HepG2 (cell line): ENCODE data around the gene CLEC19A. TPM values are rescaled to one million over a fixed set of nuclear protein-coding genes. Genes with fewer than 3 reads are reported as not detected.

Experiments used
- ATAC-seq: fragments of 200-7000 bp; cut with Tn5 transposase; 3 replicates; pipeline ENCODE4 v1.9.1; 2020; ENCODE audit warnings: mild to moderate bottlenecking, moderate library complexity
- BruUV-seq: library from RNA; stranded (reverse); fragments of 400-500 nt; replicated peaks from 2 replicates; lab custom pipeline; 2021; lab: Mats Ljungman, UMichigan
- CTCF ChIA-PET: fragments of 300-600 bp; formaldehyde crosslinking; extraction: SDS; loops from one replicate; lab custom pipeline; 2021; ENCODE audit warnings: low total read pairs, inconsistent platforms, low intra/inter-chr PET ratio; lab: Yijun Ruan, JAX
- POLR2A ChIA-PET: fragments of 350-600 bp; sonication (Branson Sonifier 250); formaldehyde crosslinking; loops from one replicate; lab custom pipeline; 2020; ENCODE audit warnings: antibody characterized with exemption, inconsistent platforms; lab: Yijun Ruan, JAX
- DNase-seq: peaks from one replicate; pipeline ENCODE4 v3.0.0-alpha.2; 2015; ENCODE audit warnings: low spot score
- FAIRE-seq: peaks from 3 replicates; lab custom pipeline; 2011; peaks lifted over from hg19 to GRCh38; lab: Jason Lieb, UNC
- H2AFZ ChIP-seq: one replicate; pipeline ENCODE4 v1.6.1; 2011; ENCODE audit warnings: low read length, inconsistent platforms
- H3K27ac ChIP-seq: fragments of 300-600 bp; 3 replicates; pipeline ENCODE4 v1.8.0; 2011; ENCODE audit warnings: mixed run types, mild to moderate bottlenecking, mixed read lengths, low read length, inconsistent platforms; ENCODE audit not compliant: insufficient read depth; ENCODE audit errors: extremely low read length
- H3K27me3 ChIP-seq, 2 experiments: fragments of 200-600 bp in 1 of 2; 2 replicates in 1 of 2; 3 replicates in 1 of 2; pipeline versions ENCODE4 v1.6.0 to v1.8.0; 2011; ENCODE audit warnings: low read length in 2 of 2, mild to moderate bottlenecking in 2 of 2, moderate library complexity in 2 of 2, inconsistent platforms in 1 of 2; ENCODE audit not compliant: insufficient read depth in 2 of 2, control insufficient read depth in 1 of 2
- H3K36me3 ChIP-seq, 2 experiments: fragments of 200-600 bp in 1 of 2; replicated peaks in 1 of 2; 2 replicates in 1 of 2; 3 replicates in 1 of 2; pipeline versions ENCODE4 v1.5.1 to v1.8.0; 2011; ENCODE audit warnings: low read length in 2 of 2, inconsistent platforms in 1 of 2; ENCODE audit not compliant: insufficient read depth in 2 of 2, control insufficient read depth in 1 of 2
- H3K4me1 ChIP-seq: 2 replicates; pipeline ENCODE4 v1.5.1; 2012; ENCODE audit warnings: low read length, inconsistent platforms; ENCODE audit not compliant: insufficient read depth
- H3K4me2 ChIP-seq: 2 replicates; pipeline ENCODE4 v1.6.0; 2011; ENCODE audit warnings: low read depth, low read length, inconsistent platforms
- H3K4me3 ChIP-seq, 3 experiments: fragments of 200-600 bp in 1 of 3; sonication (generic), shearing (Covaris generic) in 1 of 3; replicated peaks in 1 of 3; 2 replicates each; pipeline ENCODE4 v1.5.1; 2011 to 2016; ENCODE audit warnings: low read length in 3 of 3, inconsistent platforms in 2 of 3, low read depth in 2 of 3, mild to moderate bottlenecking in 2 of 3, control low read depth in 1 of 3, mixed read lengths in 1 of 3; ENCODE audit not compliant: insufficient read depth in 1 of 3
- H3K79me2 ChIP-seq: one replicate; pipeline ENCODE4 v1.6.1; 2011; ENCODE audit warnings: low read length, inconsistent platforms; ENCODE audit not compliant: insufficient read depth
- H3K9ac ChIP-seq: 2 replicates; pipeline ENCODE4 v1.6.0; 2011; ENCODE audit warnings: mild to moderate bottlenecking, low read depth, low read length, inconsistent platforms; ENCODE audit not compliant: insufficient read depth
- H3K9me3 ChIP-seq: 2 replicates; pipeline ENCODE4 v1.5.1; 2012; ENCODE audit warnings: mild to moderate bottlenecking, low read length
- H4K20me1 ChIP-seq: 2 replicates; pipeline ENCODE4 v1.6.0; 2011; ENCODE audit warnings: inconsistent platforms, mild to moderate bottlenecking, low read length, moderate library complexity; ENCODE audit not compliant: insufficient read depth
- HIC2 ChIP-seq: sonication (generic); formaldehyde crosslinking; IDR thresholded peaks from 2 replicates; pipeline ENCODE4 v1.9.0; 2022; ENCODE audit warnings: low read depth, missing genetic modification reagents
- KLF15 ChIP-seq: sonication (generic); formaldehyde crosslinking; IDR thresholded peaks from 2 replicates; pipeline ENCODE4 v1.8.1; 2023; ENCODE audit warnings: borderline replicate concordance, mild to moderate bottlenecking, inconsistent platforms, missing genetic modification reagents, mixed read lengths
- LRRFIP1 ChIP-seq: sonication (generic); formaldehyde crosslinking; conservative IDR thresholded peaks from 2 replicates; pipeline ENCODE4 v1.4.0; 2020; ENCODE audit warnings: missing genetic modification reagents
- SYNCRIP ChIP-seq: fragments of 200-400 bp; formaldehyde crosslinking; IDR thresholded peaks from 2 replicates; pipeline ENCODE4 v1.6.1; 2018; ENCODE audit warnings: mild to moderate bottlenecking, low read depth, low read length; ENCODE audit not compliant: insufficient read depth
- TAF1 ChIP-seq: sonication (generic); formaldehyde crosslinking; IDR thresholded peaks from 2 replicates; pipeline ENCODE4 v1.4.0; 2020; ENCODE audit warnings: missing genetic modification reagents
- ZBTB39 ChIP-seq: sonication (generic); formaldehyde crosslinking; IDR thresholded peaks from 2 replicates; pipeline ENCODE4 v1.5.0; 2020; ENCODE audit warnings: missing genetic modification reagents
- ZNF484 ChIP-seq: sonication (generic); formaldehyde crosslinking; IDR thresholded peaks from 2 replicates; pipeline ENCODE4 v1.5.1; 2020; ENCODE audit warnings: mild to moderate bottlenecking, low read depth, missing genetic modification reagents, borderline replicate concordance
- ZSCAN22 ChIP-seq: sonication (generic); formaldehyde crosslinking; IDR thresholded peaks from 2 replicates; pipeline ENCODE4 v1.4.0; 2020; ENCODE audit warnings: mild to moderate bottlenecking, missing genetic modification reagents
- WGBS: methylation state at CpG from one replicate; pipeline ENCODE4 v1.1.6; 2017; ENCODE audit warnings: low lambda C conversion rate; 5-methylcytosine and 5-hydroxymethylcytosine counted together
- in situ Hi-C: cut with HindIII; loops from 2 replicates; pipeline ENCODE4 v1.10.0; 2017; ENCODE audit warnings: low pct_unique_long_range_greater_than_20kb; ENCODE audit not compliant: extremely low pct_ligation_motif_present
- intact Hi-C: fragments of 100-400 bp; cut with micrococcal nuclease; formaldehyde crosslinking; loops from one replicate; pipeline ENCODE4 v1.10.0; 2022; ENCODE audit not compliant: unreplicated experiment
- polyA plus RNA-seq, 8 experiments: library from polyadenylated mRNA; depleted of rRNA in 3 of 8; stranded (reverse) in 7 of 8; unstranded in 1 of 8; fragments of >200 nt; fragmentation: Illumina TruSeq in 4 of 8; extraction: Trizol in 4 of 8; gene quantifications; 2 replicates each; pipeline versions ENCODE4 v1.2.1 to v1.2.3, GENCODE V29; 2011 to 2016; ENCODE audit warnings: low read depth in 4 of 8, missing spikeins in 1 of 8, mixed read lengths in 1 of 8; ENCODE audit not compliant: insufficient read depth in 1 of 8
- total RNA-seq, 5 experiments: library from RNA; depleted of rRNA; stranded (reverse); fragments of >200 nt; fragmentation: Illumina TruSeq; extraction: Trizol; gene quantifications; 2 replicates each; pipeline ENCODE4 v1.2.3, GENCODE V29; 2016; ENCODE audit warnings: low read depth in 1 of 5
- TF ChIP-seq, protein P1 (sequence below): sonication (generic); formaldehyde crosslinking; IDR thresholded peaks from 2 replicates; pipeline ENCODE4 v1.5.0; 2020; ENCODE audit warnings: mild to moderate bottlenecking, missing genetic modification reagents

The CLEC19A gene
- total and polyA plus RNA-seq, 2 of the 13 experiments (the other 11 are each of a cell fraction or from before 2014, with no cell fraction given): not detected

DNA sequence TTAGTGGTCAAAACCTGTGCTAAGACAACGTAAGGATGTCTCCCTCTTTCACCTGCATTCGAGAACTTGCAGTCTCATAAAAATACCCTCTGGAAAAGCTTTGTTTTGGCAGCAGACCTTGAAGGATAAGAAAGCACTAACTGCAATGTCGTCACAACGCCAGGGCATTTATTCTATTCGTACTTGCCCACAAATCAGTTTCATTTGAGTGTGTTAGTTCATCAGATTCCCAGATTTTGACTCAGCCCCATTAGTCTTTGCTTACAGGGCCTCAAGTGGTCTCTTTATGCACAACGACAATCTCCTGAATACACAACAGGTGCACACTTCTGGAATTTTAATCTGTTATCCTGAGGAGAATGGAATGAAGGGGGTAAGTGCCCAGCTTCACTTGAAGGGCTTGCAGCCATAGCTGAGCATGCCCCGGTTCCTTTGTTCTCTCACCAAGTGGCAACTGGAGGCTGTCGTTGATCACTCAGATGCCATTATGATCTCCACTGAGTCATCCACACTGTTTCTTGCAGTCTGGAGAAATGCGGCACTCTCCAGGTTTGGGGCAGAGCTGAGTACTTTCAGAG lies 58.8 kb downstream of the CLEC19A start (continued):
- TF ChIP-seq ZBTB39 (CRISPR knock-in tag) (no peak), TAF1 (CRISPR knock-in tag) (no peak)
- TF ChIP-seq, protein P1, sequence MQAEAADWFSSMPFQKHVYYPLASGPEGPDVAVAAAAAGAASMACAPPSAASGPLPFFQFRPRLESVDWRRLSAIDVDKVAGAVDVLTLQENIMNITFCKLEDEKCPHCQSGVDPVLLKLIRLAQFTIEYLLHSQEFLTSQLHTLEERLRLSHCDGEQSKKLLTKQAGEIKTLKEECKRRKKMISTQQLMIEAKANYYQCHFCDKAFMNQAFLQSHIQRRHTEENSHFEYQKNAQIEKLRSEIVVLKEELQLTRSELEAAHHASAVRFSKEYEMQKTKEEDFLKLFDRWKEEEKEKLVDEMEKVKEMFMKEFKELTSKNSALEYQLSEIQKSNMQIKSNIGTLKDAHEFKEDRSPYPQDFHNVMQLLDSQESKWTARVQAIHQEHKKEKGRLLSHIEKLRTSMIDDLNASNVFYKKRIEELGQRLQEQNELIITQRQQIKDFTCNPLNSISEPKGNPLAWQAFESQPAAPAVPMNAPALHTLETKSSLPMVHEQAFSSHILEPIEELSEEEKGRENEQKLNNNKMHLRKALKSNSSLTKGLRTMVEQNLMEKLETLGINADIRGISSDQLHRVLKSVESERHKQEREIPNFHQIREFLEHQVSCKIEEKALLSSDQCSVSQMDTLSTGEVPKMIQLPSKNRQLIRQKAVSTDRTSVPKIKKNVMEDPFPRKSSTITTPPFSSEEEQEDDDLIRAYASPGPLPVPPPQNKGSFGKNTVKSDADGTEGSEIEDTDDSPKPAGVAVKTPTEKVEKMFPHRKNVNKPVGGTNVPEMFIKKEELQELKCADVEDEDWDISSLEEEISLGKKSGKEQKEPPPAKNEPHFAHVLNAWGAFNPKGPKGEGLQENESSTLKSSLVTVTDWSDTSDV (CRISPR knock-in tag): no peak

GRCh38 chr16:19344980-19345379 lies 59.4 kb downstream of the CLEC19A start:
- Histone ChIP-seq H3K4me2 (no peak overlapping the region), H3K4me3 (no peak overlapping the region), H3K9me3 (no peaks in the 10 kb centered on the region), H3K79me2 (no peaks in the 10 kb centered on the region), H3K36me3 (no peaks in the 10 kb centered on the region), H3K27ac (no peak overlapping the region), H3K9ac (no peak overlapping the region), H4K20me1 (no peaks in the 10 kb centered on the region), H2AFZ (no peak overlapping the region), H3K4me1 (no peaks in the 10 kb centered on the region), H3K27me3 (peaks cover 7 to 21% of the 10 kb centered on the region in 2 experiments; a peak in 3 of 5 replicates)
- ChIA-PET CTCF (no interaction called here), POLR2A (no interaction called here)
- ATAC-seq (no peak), FAIRE-seq (no peak), DNase-seq (no peak)
- TF ChIP-seq HIC2 (no peak), SYNCRIP (no peak), LRRFIP1 (CRISPR knock-in tag) (no peak), KLF15 (no peak), ZNF484 (CRISPR knock-in tag) (no peak), ZSCAN22 (CRISPR knock-in tag) (no peak)
- intact Hi-C loops: no loop called here
- 40% methylated on average over 4 of the region's 4 CpGs for WGBS
- in situ Hi-C loops: no loop called here
- no TSS peak for BruUV-seq
